ENCODE results near the gene AAGAB. TPM values are rescaled to one million over a fixed set of nuclear protein-coding genes. Genes with fewer than 3 reads are reported as not detected.

Gene AAGAB
- total RNA-seq, 1 experiment from 2014 or later, result 40.1 TPM

GRCh38 chr15:67216859-67217258 lies 37.6 kb downstream of the AAGAB start:
- Histone ChIP-seq H3K27me3 (ENCODE audit: insufficient read depth, low read length) (no peaks in the 10 kb centered on the region), H2BK12ac (ENCODE audit: insufficient read length, low read depth, low read length) (no peak overlapping the region), H3K79me2 (ENCODE audit: insufficient read depth, low read length) (no peaks in the 10 kb centered on the region), H3K14ac (ENCODE audit: insufficient read depth, low read length) (no peak overlapping the region), H4K5ac (ENCODE audit: insufficient read length, low read depth, low read length) (no peak overlapping the region), H3K18ac (ENCODE audit: insufficient read length, low read depth, low read length) (no peak overlapping the region), H2BK15ac (ENCODE audit: low read depth, low read length) (no peak overlapping the region), H2AFZ (ENCODE audit: low read length) (no peak overlapping the region), H3K79me1 (ENCODE audit: insufficient read depth, low read depth, low read length, poor library complexity, severe bottlenecking) (no peaks in the 10 kb centered on the region), H3K23me2 (ENCODE audit: insufficient read length, low read depth, low read length, poor library complexity, severe bottlenecking) (no peaks in the 10 kb centered on the region), H3K9me3 (ENCODE audit: control insufficient read depth, low read depth, low read length) (no peaks in the 10 kb centered on the region), H2BK5ac (ENCODE audit: insufficient read length, low read length) (no peak overlapping the region), H3K4me2 (ENCODE audit: insufficient read depth, insufficient read length, low read length) (no peak overlapping the region), H2BK120ac (ENCODE audit: low read depth, low read length, poor library complexity, severe bottlenecking) (no peak overlapping the region), H4K8ac (replicated peaks; ENCODE audit: insufficient read length, low read depth, low read length) (no peak overlapping the region), H2BK20ac (ENCODE audit: low read depth, low read length, poor library complexity, severe bottlenecking) (no peak overlapping the region), H3K4ac (ENCODE audit: low read depth, low read length) (no peak overlapping the region), H2AK5ac (ENCODE audit: insufficient read length, low read length) (no peak overlapping the region), H3K56ac (ENCODE audit: insufficient read length, low read depth, low read length) (no peak overlapping the region), H4K91ac (ENCODE audit: insufficient read length, low read depth, low read length) (no peak overlapping the region), H3K27ac (ENCODE audit: insufficient read length, low read depth, low read length) (no peak overlapping the region), H4K20me1 (ENCODE audit: control insufficient read depth, insufficient read depth, insufficient read length) (no peaks in the 10 kb centered on the region), H3K9ac (ENCODE audit: extremely low read depth, insufficient read length, low read length) (no peak overlapping the region), H3T11ph (ENCODE audit: low read length) (no peak overlapping the region), H3K4me1 (ENCODE audit: insufficient read depth, low read length) (no peaks in the 10 kb centered on the region), H3K23ac (ENCODE audit: insufficient read length, low read depth, low read length) (no peak overlapping the region)
- no peaks in the 10 kb centered on the region for H3K9me3 Mint-ChIP-seq
- H3K4me1 Mint-ChIP-seq, result no peaks in the 10 kb centered on the region
- peaks cover 0 to 9% (median 0%) of the 10 kb centered on the region in 3 experiments; a peak in 2 of 7 replicates for H3K36me3 Mint-ChIP-seq (ENCODE audit: insufficient read depth in 1 of 3, low read depth in 3 of 3)
- TF ChIP-seq CTCF (conservative IDR thresholded peaks at IDR 0.05), result no peak
- DNase-seq, result no peak
- no peaks in the 10 kb centered on the region for H3K27me3 Mint-ChIP-seq (ENCODE audit: low read depth)
- no peak overlapping the region for H3K27ac Mint-ChIP-seq
- H3K4me3 Mint-ChIP-seq, result no peak overlapping the region
